ENCODE data around the gene NOG.

The NOG gene

GRCh38 chr17:56596691-56597494 lies 3.4 kb downstream of the NOG start:
- DNase-seq (ENCODE audit: low read depth, low spot score), result peak; percentile 28

GRCh38 chr17:56597495-56597990 lies 4.0 kb downstream of the NOG start:
- DNase-seq (ENCODE audit: low read depth, low spot score), result peak; percentile 56

- DNase-seq (ENCODE audit: low read depth, low spot score), result peak; percentile 72
Observed at GRCh38 chr17:56598466-56598865, 5.0 kb downstream of the NOG start.

GRCh38 chr17:56599088-56599487 lies 5.6 kb downstream of the NOG start:
- no peak for DNase-seq (ENCODE audit: low read depth, low spot score)

GRCh38 chr17:56599566-56599965 lies 6.1 kb downstream of the NOG start:
- no peak for DNase-seq (ENCODE audit: low read depth, low spot score)

GRCh38 chr17:56600256-56600655 lies 6.8 kb downstream of the NOG start:
- DNase-seq (ENCODE audit: low read depth, low spot score), result no peak

GRCh38 chr17:56601591-56601990 lies 8.1 kb downstream of the NOG start:
- no peak for DNase-seq (ENCODE audit: low read depth, low spot score)

GRCh38 chr17:56602292-56603130 lies 9.0 kb downstream of the NOG start:
- no peak for DNase-seq (ENCODE audit: low read depth, low spot score)

- DNase-seq (ENCODE audit: low read depth, low spot score), result no peak
Observed at GRCh38 chr17:56603486-56604238, 10.2 kb downstream of the NOG start.

- no peak for DNase-seq (ENCODE audit: low read depth, low spot score)
Observed at GRCh38 chr17:56604691-56605290, 11.3 kb downstream of the NOG start.

- DNase-seq (ENCODE audit: low read depth, low spot score), result no peak
Observed at GRCh38 chr17:56608944-56609343, 15.4 kb downstream of the NOG start.

- DNase-seq (ENCODE audit: low read depth, low spot score), result no peak
Observed at GRCh38 chr17:56610321-56610720, 16.8 kb downstream of the NOG start.

GRCh38 chr17:56613131-56613530 lies 19.6 kb downstream of the NOG start:
- no peak for DNase-seq (ENCODE audit: low read depth, low spot score)

GRCh38 chr17:56614522-56614921 lies 21.0 kb downstream of the NOG start:
- no peak for DNase-seq (ENCODE audit: low read depth, low spot score)

GRCh38 chr17:56616239-56616638 lies 22.7 kb downstream of the NOG start:
- DNase-seq (ENCODE audit: low read depth, low spot score), result no peak

GRCh38 chr17:56623383-56623782 lies 29.9 kb downstream of the NOG start:
- no peak for DNase-seq (ENCODE audit: low read depth, low spot score)

- DNase-seq (ENCODE audit: low read depth, low spot score), result no peak
Observed at GRCh38 chr17:56624309-56624708, 30.8 kb downstream of the NOG start.

GRCh38 chr17:56624912-56625311 lies 31.4 kb downstream of the NOG start:
- DNase-seq (ENCODE audit: low read depth, low spot score), result no peak

GRCh38 chr17:56629531-56630075 lies 36.1 kb downstream of the NOG start:
- DNase-seq (ENCODE audit: low read depth, low spot score), result no peak

- no peak for DNase-seq (ENCODE audit: low read depth, low spot score)
Observed at GRCh38 chr17:56630202-56630601, 36.7 kb downstream of the NOG start.

GRCh38 chr17:56633681-56634080 lies 40.2 kb downstream of the NOG start:
- no peak for DNase-seq (ENCODE audit: low read depth, low spot score)
